Transverse colon (tissue), 3 donors: ENCODE results near the gene AKAP13.

Experiments
- CTCF ChIP-seq, 5 experiments: fragments of 200-600 bp in 3 of 5; fragments of 450-650 bp in 2 of 5; sonication (generic) in 3 of 5; IDR thresholded peaks; 1 replicate in 2 of 5; 2 replicates in 3 of 5; pipeline ENCODE4 v1.5.1; 2016 to 2017; ENCODE audit warnings: antibody characterized with exemption in 5 of 5, inconsistent platforms in 3 of 5, mild to moderate bottlenecking in 2 of 5, moderate library complexity in 1 of 5
- POLR2A ChIP-seq: fragments of 450-650 bp; IDR thresholded peaks from one replicate; pipeline ENCODE4 v1.6.1; 2016; ENCODE audit warnings: antibody characterized with exemption, mild to moderate bottlenecking, moderate library complexity

- TF ChIP-seq POLR2A (no peak), CTCF (IDR thresholded peaks at IDR 0.05) (no peak)
Measured at GRCh38 chr15:85404918-85405866, 24.8 kb downstream of the AKAP13 start.
